Inflammatory macrophage treated with lipopolysaccharide for 1 hour (primary cell): ENCODE results near the gene CKM.
"Not testable (repeated sequence)": the region's sequence is repeated elsewhere in the genome, so short reads cannot be mapped to it uniquely, and the experiment has no call there.

Source experiments
- DNase-seq, 2 donors: peaks; one replicate each; pipeline ENCODE4 v3.0.0-alpha.2; 2020 to 2022

The CKM gene

DNA sequence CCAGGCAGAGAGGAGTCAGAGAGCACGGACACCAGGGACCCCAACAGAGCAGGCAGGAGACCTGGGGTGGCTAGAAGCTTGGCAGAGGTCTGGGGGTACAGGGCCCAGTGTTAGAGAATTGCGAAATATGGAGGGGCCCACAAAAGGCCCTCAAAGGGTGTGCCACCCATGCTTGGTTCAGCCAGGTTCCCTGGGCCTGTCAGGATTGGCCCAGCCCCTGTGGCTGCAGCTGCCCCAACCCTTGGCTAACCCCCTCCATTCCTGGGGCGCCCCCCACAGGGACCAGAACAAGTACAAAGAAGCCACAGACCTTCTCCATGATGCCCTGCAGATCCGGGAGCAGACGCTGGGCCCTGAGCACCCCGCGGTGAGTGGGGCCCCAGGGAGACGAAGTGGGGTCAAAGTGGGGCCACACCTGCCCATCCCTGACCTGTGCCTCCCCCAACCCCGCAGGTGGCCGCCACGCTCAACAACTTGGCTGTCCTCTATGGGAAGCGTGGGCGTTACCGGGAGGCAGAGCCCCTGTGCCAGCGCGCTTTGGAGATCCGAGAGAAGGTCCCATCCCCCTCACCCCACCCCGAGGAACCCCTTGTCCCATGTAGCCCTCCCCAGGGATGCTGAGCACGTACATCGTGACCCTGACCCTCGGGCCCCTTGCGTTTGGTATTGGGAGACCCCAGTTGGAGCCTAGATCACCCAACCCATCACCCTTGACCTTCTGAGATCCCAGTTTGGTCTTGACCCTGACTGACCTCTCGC is 25.9 kb upstream of the CKM start:
- no peak for DNase-seq

DNA sequence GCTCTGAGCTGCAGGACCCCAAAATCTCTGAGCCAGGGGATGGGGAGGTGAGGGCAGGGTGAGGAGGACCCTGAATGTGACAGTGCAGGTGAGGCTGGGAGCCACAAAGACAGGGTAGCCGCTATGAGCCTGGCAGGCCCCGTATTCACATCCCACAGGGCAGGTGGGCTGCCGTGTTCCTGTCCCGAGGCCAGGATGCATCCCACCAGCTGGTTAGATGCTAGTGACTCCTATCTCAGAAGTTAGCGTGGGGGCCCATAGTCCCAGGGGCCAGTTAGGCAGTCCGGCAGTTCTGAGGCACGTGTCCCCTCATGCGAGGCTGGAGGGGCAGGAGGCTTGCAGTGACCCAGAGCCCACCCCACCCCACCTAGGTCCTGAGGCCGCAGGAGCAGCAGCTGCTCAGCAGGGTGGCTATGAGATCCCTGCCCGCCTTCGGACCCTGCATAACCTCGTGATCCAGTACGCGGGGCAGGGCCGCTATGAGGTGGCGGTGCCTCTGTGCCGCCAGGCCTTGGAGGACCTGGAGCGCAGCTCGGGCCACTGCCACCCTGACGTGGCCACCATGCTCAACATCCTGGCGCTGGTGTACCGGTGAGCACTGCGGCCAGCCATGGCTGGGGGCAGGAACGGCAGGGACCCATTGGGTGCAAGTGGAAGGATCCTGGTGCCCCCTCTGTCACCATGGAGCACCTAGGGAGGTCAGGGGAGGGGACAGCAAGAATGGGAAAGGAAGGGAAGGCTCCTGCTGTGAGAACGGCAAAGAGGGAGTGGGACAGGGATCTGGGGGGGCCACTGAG is 25.1 kb upstream of the CKM start:
- no peak for DNase-seq

DNA sequence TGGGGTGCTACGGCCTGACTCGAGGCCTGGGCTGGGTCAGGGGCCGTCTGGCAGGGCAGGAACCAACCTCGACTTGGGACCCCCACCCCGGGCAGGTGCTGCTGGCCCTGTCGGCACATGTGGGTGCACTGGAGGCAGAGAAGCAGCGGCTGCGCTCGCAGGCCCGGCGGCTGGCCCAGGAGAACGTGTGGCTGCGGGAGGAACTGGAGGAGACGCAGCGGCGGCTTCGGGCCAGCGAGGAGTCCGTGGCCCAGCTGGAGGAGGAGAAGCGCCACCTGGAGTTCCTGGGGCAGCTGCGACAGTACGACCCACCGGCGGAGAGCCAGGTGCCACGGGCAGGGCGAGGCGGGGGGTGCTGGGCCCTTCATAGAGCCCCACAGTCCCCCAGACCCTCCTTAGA is 23.8 kb upstream of the CKM start:
- no peak for DNase-seq

DNA sequence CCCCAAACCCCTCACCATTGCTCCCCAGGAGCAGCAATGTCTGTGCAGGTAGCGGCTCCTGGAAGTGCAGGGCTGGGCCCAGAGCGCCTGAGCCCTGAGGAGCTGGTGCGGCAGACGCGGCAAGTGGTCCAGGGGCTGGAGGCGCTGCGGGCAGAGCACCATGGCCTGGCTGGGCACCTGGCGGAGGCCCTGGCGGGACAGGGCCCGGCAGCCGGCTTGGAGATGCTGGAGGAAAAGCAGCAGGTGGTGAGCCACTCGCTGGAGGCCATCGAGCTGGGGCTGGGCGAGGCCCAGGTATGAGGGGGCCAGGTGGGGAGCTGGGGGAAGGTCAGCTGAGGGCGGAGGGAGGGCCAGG is 22.8 kb upstream of the CKM start:
- DNase-seq = no peak

DNA sequence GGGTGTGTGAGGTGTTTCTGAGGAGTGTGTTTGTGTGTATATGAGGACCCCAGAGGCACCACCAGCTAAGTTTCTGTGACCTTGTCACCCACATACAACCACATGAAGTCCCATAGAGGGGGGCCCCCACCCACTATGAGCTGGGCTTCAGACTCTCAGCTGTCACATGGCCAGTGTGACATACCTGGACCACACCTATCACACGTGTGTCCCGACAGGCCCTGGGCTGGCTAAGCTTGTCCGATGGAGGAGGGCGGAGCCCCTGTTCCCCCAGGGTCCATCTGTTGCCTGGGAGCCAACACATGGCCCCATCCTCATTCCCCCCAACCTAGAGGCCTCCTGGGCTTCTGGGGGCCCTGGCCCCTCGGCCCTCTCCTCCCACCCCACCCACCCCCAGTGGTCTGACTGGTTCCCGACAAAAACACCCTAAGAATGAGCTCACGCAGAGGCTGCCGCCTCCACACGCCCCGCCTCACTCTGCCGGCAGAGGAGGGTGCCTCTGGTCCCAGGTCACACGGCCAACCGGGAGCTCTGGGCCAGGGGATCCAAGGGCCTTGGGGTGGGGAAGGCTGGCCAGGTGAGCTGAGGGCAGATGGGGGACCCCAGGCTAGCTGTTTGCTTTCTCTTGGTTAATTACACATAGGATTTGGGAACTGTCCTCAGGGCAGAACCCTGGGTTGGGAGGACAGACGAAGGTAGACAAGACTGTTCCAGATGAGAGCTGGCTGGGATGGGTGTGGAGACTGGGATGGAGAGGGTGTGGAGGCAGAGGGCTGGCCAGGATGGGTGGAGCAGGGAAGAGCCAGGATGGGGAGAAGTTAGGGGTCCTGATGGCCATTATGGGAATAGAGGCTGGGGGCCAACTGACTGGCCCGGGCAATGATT is 22.2 kb upstream of the CKM start:
- DNase-seq = no peak

DNA sequence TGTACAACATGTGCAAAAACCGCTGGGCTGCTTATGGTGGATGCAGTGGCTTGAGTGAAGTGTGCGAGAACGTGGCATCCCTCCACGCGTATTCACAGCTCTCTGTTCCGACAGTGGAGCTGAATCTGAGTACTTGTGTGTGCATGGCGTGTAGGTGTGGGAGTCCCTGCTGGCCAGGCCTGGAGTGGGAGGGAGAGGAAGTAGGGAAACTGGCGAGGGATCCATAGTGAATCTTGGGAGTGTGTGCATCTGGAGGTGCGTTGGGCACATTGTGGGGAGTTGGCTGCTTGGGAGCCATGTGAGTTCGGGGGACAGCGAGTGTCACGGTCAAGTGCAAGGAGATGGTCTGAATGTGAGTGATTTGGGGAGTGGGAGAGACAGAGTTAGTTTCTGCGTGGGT is 20.2 kb upstream of the CKM start:
- DNase-seq = no peak

DNA sequence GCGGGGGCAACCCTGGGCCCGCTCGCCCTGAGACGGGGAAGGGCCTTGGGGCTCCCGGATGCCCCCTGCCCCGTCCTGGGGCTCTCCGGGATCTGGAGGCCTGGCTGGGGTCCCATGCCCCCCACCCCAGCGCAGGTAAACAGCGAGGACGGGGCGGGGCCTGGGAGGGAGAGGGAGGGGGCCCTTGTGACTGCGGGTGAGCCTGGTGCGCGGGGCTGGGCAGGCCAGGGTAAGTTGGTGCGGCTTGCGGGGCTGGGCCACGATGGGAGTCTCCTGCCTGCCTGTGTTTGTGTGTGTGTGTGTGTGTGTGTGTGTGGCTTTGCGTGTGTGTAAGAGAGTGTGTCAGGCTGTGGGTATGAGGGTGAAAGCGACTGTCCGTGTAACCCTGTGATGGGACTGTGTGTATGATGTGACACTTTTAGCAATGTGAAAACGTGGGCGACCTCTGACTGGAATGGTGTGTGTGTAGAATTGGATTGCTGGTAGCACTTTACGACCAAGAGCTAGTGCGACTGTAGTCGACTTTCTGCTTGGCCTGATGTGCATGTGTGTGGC is 18.3 kb upstream of the CKM start:
- DNase-seq = no peak

DNA sequence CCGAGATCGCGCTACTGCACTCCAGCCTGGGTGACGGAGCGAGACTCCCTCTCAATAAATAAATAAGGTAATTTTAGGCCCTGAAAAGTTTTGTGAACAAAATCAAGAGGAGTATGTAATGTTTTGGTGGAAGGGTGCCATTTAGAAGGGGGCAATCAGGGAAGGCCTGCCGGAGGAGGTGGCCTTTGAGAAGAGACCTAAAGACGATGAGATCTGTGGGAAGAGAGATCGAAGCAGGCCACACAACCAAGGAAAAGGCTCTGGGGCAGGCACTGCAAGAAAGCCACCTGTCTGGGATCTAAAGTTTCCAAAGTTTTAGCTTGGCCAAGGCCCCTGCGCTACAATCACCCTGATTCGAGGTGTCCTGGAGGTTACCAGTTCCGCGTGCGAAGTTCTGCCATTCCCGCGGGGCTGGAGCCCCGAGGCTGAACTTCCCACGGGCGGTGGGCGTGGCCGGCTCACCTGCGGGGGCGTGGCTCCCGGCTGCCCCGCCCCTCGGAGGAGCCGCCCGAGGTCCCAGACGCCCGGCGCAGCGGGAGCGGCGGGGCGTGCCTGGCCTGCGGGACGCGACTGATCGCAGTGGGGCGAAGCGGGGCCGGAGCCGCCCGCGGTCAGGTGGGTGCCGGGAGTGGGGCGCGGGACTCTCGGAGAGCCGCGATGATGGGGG is 17.7 kb upstream of the CKM start, which contains the start of gene KLC3:
Gene KLC3 (plus strand): TSS at position 519 of the 667 bp plus-strand sequence. CDS start 4,792 bp downstream, outside the sequence.
- DNase-seq = no peak

DNA sequence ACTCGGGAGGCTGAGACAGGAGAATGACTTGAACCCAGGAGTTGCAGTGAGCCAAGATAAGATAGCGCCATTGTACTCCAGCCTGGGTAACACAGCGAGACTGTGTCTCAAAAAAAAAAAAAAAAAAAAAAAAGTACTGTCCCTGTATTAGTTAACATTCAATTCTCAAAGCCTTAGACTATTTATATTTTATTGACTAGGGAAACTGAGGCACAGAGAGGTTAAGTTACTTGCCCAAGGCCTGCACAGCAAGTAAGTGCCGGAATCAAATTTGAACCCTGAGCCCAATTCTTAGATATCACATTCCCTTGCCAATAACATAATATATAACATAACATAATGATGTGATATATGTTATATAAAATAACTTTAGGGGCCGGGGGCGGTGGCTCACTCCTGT is 17.0 kb upstream of the CKM start:
- DNase-seq = no peak

DNA sequence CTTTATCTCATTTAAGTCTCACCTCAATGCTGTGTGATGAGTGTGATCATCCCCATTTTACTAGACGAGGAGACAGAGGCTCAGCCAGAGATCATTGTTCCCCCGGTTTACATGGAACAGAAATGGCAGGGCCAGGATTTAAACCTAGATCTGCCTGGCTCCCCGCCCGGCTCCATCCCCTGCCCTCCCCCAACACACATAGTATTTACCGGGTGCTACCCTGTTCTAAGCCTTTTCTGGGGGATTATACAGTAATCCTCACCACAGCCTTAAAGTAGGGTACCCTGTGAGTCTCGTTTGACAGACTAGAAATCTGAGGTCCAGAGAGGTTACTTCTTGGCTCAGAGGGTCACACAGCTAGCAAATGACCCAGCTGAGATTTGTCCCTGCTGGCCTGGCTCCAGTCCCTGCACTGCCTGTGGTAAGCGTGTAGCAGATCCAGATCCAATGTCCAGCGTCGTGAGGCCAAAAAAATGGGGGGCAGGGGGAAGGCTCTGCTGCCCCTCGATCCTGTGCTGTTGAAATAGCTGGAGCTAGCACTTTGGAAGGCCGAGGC is 14.1 kb upstream of the CKM start:
- DNase-seq = no peak

DNA sequence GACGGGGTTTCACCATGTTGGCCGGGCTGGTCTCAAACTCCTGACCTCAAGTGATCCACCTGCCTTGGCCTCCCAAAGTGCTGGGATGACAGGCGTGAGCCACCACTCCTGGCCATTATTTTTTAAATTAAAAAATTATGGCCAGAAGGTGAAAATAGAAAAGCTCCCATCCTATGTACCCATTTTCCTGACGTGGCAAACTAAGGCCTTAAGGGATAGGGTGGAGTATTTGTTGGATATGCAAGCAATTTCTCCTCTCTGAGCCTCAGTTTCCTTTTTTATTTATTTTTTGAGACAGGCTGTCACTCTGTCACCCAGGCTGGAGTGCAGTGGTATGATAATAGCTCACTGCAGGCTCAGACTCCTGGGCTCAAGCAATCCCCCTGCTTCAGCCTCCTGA is 12.2 kb upstream of the CKM start:
- not testable (repeated sequence) for DNase-seq

DNA sequence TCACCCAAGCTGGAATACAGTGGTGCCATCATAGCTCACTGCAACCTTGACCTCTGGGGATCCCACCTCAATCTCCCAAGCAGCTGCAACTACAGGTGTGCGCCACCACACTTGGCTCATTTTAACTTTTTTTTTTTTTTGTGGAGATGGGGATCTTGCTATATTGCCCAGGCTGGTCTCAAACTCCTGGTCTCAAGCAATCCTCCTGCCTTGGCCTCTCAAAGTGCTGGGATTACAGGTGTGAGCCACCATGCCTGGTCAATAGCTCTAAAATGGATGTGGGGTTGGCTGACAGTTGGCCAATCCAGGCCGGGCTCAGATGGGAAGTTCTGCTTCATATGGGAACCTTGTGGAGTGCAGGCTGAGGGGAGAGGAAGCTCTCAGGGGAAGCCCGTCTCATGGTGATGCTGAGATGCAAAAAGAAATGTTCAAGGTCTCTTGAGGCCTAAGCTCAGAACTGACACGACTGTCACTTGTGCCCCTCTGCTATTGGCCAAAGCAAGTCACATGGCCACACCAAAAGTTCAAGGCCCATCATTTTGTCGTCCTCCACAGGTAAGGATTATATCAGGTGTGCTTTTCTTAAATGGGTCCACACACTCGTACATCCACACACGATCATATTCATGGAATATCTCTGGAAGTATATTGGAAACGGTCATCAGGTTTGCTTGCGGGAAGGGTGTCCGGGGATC is 11.1 kb upstream of the CKM start:
- DNase-seq = peak; percentile 5 to 17

DNA sequence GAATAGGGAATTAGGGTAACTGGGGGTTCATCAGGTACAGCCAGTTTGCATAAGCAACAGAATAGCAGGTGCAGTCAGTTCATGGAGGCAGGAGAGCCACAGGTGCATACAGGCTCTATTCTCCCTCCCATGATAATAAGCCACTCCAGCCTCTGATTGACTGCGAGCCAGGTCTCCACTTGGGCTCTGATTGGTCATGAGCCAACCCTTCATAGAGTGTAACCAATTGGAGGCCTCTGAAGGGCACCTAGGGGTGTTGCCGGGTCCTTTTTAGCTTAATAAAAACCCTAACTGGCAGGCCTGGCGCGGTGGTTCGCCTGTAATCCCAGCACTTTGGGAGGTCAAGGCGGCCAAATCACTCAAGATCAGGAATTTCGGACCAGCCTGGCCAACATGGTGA is 8.7 kb upstream of the CKM start:
- DNase-seq = no peak

DNA sequence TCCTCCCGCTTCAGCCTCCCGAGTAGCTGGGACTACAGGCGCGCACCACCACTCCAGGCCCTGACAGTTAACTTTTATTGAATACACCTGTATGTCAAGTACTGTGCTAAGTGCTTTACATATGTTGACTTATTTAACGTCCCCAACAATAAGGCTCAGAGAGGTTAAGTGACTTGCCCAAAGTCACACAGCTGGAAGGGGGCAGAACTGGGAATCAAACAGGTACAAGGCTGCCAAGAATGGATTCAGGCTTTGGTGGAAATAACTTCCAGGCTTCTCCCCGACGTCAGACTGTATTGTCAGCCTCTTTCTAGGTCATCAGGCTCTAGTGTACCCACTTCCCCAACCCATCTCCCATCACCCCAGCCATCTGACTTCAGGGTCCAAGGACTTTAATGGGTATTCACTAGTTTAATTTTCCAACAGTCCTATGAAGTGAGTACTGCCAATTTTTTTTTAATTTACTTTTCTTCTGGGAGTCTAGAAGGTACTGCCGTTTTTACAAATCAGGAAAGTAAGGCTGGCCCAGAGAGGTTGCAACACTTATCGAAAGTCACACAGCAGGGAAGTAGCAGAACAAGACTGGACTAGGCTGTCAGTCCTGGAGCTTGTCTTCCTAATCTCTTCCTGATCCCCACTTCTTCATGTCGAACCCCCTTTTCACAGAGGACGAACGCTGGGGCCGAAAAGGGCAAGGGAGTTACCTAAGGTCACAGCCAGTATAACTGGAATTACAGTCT is 4.9 kb upstream of the CKM start:
- DNase-seq = no peak

DNA sequence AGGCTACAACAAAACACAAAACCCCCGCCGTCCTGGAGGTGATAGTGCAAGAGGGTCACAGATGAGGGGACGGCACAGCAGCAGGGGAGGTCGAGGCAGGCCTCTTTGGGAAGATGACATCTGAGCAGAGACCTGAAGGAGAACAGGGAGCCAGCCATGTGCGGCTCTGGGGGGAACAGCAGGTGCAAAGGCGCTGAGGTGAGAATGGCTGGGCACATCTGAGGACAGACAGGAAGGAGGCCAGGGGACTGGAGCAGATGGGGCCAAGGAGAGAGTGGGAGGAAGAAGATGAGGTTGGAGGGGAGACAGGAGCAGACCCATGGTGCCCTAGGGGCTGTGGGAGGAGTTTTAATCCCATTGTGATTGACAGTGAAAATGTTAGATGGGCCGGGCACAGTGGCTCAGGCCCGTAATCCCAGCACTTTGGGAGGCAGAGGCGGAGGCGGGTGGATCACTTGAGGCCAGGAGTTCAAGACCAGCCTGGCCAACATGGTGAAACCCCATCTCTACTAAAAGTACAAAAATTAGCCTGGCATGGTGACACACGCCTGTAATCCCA is 1.8 kb upstream of the CKM start:
- no peak for DNase-seq

DNA sequence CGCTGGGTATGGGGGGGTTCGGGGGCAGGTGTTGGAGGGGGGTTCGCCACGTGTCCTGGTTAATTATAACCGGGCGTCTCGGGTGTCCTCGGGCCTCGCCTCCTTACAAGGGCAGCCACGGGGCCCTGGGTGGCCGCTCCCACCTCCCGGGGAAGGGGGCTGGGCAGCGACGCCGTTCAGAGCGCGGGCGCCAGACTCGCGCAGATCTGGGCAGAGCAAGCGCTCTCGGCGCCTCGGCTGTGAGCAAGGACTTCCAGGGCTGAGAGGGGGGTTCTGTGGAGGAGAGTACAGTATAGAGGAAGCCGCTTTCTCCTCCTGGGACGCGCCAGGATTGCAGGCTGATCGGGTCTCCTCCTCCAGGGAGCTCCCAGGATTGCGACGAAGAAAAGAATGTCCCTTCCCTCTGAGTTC is 1.0 kb upstream of the CKM start:
- DNase-seq = peak in 1 of 2 donors; percentile 46

DNA sequence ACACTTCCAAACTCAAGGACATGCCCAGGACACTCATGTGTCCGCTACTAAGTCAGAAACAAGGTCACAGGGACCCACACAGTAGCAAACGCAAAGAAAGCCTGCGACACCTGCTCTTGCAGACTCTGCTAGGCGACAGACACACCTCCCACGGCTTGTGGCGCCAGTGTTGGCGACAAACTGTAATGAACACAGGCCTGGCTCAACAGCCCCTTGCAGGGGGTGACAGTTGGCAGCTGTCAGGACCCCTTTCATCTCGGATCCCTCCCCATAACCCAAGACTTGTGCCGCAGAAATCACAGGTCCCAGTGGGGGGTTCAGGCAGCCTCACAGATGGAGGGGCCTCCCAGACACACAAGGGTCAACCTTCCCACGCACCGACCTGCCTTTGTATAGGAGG is 364 bp downstream of the CKM start:
- no peak for DNase-seq

DNA sequence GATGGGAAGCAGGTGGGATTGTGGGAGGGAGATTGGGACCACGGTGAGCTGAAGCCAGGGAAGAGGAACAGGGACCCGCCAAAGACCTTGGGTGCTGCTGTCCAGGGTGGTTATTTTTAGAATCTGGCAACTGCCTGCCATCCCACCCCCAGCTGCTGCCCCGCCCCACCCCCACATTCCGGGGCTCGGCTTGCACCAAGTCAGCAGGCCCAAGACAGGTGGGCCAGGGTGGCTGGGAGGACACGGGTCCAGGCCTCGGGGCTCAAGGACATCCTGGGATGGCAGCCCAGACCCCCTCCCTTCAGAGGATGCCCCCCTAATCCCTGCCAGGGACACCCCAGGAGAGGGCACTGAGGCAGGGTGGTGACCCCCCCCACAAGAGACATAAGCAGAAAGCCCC is 827 bp downstream of the CKM start:
- no peak for DNase-seq

DNA sequence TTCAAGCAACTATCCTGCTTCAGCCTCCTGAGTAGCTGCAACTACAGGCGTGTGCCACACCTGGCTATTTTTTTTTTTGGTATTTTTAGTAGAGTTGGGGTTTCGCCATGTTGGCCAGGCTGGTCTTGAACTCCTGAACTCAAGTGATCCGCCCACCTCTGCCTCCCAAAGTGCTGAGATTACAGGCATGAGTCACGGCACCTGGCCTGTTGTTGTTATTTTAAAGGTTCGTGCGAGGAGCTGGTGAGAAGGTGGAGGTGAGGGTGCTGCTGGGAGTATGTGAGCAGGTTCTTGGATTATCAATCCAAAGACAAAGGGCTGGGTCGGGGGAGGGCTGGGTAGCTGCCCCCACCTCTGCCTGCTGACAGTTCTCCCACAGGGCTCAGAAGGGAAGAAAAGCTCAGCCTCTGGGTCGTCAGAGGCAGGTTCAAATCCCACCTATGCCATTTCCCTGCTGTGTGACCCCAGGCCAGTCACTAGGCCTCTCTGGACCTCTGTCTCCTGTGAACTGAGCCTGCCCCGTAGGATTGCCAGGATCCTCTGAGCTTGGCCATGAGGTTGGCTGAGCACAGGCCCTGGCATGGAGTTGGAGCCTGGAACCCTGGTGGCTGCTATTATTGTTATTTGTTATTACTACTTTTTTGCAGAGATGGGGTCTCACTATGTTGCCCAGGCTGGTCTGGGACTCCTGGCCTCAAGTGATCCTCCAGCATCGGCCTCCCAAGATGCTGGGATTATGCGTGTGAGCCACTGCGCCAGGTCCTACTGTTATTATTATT is 1.5 kb downstream of the CKM start:
- no peak for DNase-seq

DNA sequence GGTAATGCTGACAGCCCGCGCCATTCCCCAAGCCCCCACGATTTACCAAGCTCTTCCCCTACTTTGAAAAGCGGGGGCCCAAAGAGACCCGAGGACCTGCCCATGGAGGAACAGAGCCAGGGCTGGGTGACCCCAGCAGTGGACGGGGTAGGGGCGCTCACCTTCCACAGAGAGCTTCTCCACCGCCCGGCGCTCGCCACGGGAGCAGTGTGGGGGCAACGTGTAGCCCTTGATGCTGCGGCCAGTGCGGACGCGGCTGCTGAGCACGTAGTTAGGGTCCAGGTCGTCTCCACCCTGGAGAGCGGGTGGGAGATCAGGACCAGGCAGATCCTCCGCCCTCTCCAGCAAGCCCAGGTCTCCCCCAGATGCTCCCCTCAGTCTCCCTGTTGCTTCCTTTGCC is 7.4 kb downstream of the CKM start:
- no peak for DNase-seq
